HG03565 (cell line): ENCODE measurements around the gene PLCG2.
"Not testable (repeated sequence)": the region's sequence is repeated elsewhere in the genome, so short reads cannot be mapped to it uniquely, and the experiment has no call there.

Experiments
- ATAC-seq: cut with Tn5 transposase; IDR thresholded peaks from one replicate; pipeline ENCODE4 v1.9.1; 2021; ENCODE audit warnings: mild to moderate bottlenecking, moderate library complexity; ENCODE audit not compliant: unreplicated experiment

PLCG2 gene

DNA sequence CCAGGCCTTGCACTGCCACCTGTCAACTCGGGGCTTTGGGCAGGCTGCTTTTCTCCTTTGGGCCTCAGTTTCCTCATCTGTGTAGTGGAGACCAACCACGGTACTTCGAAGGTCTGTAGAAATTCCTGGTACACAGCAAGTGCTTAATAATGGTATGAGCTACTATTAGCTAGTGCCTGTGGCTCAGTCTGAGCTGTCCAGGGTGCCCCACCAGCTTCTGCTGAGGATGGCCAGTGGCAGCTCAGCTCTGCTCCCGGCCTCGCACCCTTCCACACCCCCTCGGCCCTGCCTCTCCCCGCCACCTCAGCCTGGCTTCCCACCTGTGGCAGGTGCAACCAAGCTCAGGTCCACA is 26.2 kb upstream of the PLCG2 start:
- no peak for ATAC-seq

DNA sequence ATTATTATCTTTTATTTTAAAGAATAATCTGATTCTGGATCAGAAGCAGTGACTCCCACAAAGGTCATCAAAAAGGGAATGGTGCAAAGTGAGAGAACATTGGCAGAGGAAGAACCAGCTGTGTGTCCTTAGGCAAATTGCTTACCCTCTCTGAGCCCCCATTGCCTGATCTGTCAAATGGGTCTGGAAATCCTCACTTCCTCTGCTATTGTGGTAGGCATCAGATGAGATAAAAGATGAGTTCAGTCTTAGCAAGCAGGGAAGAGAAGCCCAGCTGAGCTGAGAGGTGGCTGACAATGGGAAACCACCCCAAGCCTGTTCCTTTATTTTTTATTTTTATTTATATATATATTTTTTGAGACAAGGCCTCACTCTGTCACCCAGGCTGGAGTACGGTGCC is 24.2 kb upstream of the PLCG2 start:
- no peak for ATAC-seq

GRCh38 chr16:81755915-81756614 is 23.0 kb upstream of the PLCG2 start:
- ATAC-seq = no peak

GRCh38 chr16:81756615-81757356 is 22.3 kb upstream of the PLCG2 start:
- no peak for ATAC-seq

DNA sequence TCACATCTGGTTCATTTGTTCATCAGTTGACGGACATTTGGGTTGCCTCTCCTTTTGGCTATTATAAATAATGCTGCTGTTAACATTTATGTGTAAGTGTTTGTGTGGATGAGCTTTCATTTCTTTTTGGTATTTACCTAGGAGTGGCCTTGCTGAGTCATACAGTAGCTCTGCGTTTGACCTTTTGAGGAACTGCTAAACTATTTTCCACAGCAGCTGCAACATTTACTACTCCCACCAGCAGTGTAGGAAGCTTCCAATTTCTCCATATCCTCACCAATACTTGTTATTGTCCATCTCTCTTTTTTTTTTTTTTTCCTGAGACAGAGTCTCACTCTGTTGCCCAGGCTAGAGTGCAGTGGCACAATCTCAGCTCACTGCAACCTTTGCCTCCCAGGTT is 20.7 kb upstream of the PLCG2 start:
- no peak for ATAC-seq

- not testable (repeated sequence) for ATAC-seq
These were observed 16.8 kb upstream of the PLCG2 start for GRCh38 chr16:81762322-81762721.

- no peak for ATAC-seq
These were observed 13.8 kb upstream of the PLCG2 start for GRCh38 chr16:81765111-81765919.

GRCh38 chr16:81765969-81766368 is 13.1 kb upstream of the PLCG2 start:
- ATAC-seq = no peak

DNA sequence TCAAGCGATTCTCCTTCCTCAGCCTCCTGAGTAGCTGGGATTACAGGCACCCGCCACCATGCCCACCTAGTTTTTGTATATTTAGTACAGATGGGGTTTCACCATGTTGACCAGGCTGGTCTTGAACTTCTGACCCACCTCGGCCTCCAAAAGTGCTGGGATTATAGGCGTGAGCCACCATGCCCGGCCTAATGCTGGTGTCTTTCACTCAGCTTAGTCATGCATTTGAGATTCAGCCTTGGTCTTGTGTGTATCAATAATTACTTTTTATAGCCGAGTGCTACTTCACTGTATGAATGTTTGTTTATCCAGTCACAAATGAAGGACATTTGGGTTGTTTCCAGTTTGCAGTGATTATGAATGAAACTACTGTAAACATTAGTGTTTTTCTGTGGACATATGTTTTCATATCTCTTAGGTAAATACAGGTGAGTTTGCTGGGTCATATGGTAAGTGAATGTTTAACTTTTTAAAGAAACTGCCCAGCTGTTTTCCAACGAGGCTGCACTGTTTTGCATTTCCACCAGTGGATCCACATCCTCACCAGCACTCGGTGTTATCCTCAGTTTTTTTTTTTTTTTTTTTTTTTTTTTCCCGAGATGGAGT is 11.0 kb upstream of the PLCG2 start:
- no peak for ATAC-seq

DNA sequence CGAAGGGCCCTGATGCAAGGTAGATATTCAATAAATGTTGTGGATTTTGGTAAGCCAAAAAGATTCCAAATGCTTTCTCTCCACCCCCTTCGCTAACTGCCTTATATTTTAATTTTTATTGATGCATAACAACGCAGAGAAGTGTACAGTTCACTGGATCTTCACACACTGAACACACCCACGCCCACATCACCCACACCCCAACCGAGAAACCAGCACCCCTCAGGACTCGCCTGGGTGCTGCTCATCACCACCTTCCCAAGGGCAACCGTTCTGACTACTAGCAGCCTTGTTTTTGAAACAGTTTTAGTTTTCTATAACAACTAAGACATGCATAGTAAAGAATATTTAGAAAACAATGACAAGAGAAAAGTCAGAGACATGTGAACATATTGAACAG is 9.1 kb upstream of the PLCG2 start:
- ATAC-seq = no peak

GRCh38 chr16:81774348-81774747 is 4.7 kb upstream of the PLCG2 start:
- ATAC-seq = no peak

DNA sequence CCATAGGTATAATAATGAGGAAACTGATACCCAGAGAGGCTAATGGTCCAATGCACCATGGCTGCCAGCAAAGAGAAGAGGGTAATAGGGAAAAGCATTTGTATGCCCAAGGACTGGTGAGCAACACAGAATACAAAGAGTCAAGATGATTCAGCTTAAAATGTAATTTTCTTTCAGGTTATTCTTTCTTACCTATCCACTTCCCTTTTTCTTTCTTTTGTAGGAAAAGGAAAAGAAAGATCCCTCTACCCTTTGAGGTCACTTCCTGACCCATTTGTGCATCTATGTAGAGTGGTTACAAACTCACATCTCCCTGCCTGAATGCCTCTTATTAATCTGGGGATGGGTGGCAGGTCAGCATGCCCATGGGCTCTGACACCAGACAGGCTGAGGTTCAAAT is 3.5 kb upstream of the PLCG2 start:
- no peak for ATAC-seq

GRCh38 chr16:81778231-81778630 is 860 bp upstream of the PLCG2 start:
- ATAC-seq = no peak

- ATAC-seq = peak; percentile 2
These were observed 637 bp downstream of the PLCG2 start for GRCh38 chr16:81779536-81780320.

- ATAC-seq = no peak
These were observed 1.3 kb downstream of the PLCG2 start for GRCh38 chr16:81780350-81780749.

DNA sequence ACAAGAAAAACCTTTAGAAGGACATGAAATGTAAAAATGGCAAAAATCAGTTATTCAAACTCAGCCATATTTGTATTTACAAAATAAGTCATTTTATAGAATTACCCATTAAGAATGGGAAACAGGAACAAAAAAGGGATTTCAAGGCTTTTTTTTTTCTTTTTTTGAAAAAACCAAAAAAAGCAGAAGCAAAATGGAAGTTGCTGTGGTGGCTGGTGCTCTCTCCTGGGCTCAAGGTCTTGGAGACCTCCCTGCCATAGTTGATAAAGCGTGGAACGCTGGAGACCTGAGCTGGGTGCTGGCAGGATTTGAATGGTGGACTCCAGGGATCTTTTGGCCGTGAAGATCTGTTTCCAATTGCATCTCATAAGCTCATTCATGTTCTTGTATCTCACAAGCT is 3.1 kb downstream of the PLCG2 start:
- no peak for ATAC-seq

- no peak for ATAC-seq
These were observed 5.1 kb downstream of the PLCG2 start for GRCh38 chr16:81784072-81784795.

GRCh38 chr16:81785138-81785924 is 6.2 kb downstream of the PLCG2 start:
- ATAC-seq = no peak

DNA sequence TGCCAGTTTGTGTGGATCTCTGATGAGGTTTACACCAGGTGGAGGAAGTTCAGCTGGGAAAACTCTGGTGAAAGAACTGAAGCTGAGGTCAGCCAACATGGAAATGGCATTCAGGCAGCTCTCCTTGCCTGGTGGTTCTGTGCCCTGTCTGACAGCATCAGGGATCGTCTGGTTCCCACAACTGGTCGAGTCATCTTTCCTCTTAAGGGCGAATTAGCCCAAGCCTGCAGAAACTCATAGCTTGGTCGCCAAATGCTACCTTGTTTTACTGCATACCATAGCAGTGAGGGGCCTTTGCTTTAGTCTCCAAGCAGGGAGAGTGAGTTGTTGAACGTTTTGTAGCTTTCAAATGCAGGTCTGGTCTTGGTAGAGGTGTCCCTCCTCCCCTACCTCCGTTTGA is 7.2 kb downstream of the PLCG2 start:
- no peak for ATAC-seq
